AG08395 (cell line): ENCODE measurements around the gene SLC44A1.
A peak's percentile ranks its signal among the peaks of the same experiment; 100 is the strongest.

Experiments used
- DNase-seq: peaks from one replicate; pipeline ENCODE4 v3.0.0; 2012; ENCODE audit warnings: mixed read lengths, low spot score

SLC44A1 gene

DNA sequence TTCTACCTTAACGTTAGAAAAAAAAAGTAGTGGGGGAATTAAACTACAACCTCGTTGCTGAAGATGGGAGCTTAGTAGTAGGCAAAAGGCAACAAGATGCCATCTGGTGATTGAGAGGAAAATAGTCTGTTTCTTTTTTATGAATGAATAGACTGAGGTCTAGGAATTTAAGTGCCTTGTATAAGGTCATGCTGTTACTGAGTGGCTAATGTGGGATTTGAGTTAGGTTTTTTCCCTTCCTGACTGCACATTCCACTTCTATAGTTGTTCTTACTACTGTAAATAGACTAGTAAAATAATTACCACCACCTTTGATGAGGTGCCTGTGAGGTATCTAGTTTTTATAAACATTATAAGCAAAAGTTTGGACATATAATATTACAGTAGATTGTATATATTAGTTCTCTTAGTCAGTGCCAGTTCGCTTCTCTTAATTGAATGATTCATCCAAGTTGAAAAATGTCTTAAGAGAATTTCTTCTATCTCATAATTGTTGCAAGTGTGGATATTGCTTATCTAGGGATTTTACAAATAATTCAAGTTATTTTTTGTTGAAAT lies 222.5 kb downstream of the SLC44A1 start:
- no peak for DNase-seq

- DNase-seq: no peak
Measured at GRCh38 chr9:105468875-105469274, 224.4 kb downstream of the SLC44A1 start.

GRCh38 chr9:105473221-105473620 lies 228.8 kb downstream of the SLC44A1 start:
- no peak for DNase-seq

DNA sequence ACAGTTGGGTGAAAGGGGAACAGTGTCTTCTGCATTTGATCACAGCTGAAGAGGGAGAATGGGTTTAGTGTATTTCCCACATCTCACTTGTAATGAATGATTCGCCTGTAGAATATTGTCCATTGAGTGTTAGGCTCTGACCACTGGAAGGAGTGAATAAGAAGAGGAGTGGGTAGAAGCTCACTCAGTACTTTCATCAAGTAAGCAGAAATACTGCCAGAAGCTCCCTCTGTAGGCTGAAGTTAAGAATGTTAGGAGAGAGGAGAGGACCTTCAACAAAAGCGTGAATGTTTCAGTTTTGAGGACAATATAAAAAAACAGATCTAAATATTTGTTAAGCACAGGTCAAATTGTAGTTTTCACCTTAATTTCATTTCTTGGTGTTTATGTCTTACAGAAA lies 230.9 kb downstream of the SLC44A1 start:
- DNase-seq: peak; percentile 26

DNA sequence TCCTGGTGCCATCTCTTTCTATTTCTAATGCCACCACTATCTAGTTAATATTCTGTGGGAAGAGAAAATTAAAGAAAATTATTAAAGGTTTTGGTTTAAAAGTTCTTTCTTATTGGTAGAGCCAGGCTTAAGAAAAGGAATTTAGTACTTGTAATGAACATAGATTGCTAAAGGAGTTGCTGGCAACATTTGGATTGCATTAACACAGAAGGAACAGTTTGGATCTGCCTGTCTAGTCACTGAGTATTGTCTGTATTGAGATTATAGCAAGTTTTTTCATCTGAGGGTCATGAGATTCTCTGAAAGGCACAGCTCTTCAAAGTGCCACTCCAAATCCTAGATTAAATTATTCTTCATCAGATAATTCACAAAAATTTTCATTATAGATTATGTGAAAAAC lies 235.4 kb downstream of the SLC44A1 start:
- no peak for DNase-seq

DNA sequence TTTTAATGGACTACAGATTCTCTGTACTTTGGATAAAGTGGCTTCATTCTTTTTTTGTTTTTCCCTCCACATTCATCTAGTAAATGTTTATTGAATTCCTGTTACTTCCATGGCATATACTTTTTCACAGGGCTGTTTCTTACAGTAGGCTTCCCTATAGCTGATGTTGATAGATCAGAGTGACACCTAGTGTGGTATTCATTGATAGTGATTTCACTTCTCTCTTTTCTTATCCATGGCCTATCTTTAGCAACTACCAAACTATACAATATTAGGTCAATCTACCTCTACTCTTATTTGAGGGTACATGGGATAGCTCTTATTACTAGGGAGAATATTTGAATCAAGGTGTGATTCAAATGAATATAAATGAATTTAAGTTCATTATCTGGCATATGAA lies 239.2 kb downstream of the SLC44A1 start:
- no peak for DNase-seq

DNA sequence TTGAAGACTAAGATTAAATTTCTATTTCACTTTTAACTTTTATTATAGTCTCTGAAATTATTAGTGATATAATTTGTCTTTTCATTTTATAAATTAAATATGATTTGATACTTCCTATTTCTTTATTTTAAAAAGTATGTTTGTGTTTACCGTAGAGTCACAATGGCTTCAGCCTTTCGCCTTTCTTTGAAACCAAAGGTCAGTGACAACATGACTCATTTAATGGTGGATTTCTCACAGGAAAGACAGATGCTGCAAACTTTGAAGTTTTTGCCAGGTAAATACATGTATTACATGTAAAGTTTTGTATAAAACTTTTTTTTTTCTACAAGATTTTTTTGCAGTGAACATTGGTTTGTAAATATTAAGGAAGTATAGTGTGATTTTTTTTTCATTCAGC lies 239.8 kb downstream of the SLC44A1 start:
- DNase-seq: no peak

DNA sequence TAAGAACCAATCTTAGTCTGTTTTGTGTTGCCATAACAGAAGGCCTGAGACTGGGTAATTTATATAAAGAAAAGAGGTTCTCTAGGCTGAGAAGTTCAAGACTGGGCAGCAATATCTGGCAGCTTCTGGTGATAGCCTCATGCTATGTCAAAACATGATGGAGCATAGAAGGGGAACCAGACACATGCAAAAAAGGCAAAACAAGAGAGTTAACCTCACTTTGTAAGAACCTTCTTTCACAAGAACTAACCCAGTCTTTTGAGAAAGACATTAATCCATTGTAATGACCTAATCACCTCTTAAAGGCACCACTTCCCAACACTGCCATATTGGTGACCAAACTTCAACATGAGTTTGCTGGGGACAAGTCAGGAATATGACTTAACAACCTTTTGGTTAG lies 240.7 kb downstream of the SLC44A1 start:
- no peak for DNase-seq
